ENCODE data around the gene DLGAP1.

The DLGAP1 gene

DNA sequence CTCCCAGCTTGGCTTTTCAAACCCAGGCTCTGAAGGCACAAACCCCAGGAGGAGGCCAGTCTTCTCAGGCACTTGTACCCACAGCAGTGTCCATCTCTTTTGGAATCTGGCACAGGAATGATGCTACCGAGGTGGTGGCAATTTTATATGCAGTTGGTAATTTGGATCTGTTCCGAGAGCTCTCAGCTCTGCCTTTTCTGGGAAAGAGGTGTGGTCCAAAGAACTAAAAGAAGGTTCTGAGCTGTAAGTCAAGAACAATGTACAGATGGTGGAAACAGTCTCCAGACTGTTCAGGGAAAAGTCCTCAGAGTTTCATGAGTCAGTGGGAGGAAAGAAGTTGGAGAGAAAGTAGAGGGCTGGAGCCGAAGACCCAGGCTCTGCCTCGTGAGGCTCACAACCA lies 651.8 kb downstream of the DLGAP1 start:
- no peak for DNase-seq

DNA sequence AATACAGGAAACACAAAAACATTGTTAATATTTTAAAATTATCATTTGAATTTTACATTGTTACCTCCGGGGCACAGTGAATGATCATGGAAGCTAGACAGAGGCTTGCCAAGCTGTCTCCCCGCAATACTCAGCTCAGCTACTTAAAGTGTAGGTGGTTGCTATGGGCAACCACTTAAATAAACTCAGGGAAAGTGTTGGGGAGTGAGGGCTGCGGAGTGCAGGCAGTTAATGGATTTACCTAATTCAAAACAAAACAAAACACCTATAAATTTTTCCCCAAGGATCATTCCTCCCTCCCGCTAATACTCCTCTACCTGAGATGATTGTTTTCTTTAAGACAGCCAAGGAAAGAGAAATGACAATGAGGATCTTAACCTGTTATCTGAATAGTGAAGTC lies 655.6 kb downstream of the DLGAP1 start:
- no peak for DNase-seq

DNA sequence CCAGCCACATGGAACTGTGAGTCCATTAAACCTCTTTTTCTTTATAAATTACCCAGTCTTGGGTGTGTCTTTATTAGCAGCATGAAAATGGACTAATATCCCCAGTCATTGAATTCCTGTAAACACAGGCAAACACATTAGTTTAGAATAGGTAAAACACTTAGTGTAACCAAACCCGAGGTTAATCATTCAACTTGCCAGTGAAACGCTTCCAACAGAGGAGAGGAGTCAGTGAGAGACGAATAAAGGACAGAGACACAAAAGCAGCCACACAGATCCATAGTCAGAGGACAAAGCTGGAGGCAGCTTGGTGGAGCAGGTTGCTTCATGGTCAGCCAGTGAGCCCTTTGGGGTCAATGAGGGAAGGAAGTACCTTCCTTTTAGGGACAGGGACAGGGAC lies 657.1 kb downstream of the DLGAP1 start:
- DNase-seq: no peak

DNA sequence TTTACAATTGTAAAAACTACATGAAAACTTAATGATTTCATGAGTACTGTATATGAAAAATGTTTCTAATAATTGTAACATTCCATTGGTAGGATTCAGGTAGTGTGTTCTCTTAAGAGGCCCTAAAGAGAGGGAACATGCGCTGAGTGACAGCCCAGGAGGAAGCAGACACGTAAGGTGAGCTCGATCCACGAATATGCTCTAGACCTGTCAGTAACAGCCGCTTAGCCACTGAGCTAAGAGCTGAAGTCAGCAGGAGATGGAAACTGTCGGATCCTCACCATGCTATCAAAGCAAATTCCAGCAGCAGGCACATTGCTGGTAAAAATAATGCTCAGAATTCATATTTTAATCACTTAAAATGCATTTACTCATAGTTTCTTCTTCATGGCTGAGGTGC lies 658.7 kb downstream of the DLGAP1 start:
- no peak for DNase-seq

DNA sequence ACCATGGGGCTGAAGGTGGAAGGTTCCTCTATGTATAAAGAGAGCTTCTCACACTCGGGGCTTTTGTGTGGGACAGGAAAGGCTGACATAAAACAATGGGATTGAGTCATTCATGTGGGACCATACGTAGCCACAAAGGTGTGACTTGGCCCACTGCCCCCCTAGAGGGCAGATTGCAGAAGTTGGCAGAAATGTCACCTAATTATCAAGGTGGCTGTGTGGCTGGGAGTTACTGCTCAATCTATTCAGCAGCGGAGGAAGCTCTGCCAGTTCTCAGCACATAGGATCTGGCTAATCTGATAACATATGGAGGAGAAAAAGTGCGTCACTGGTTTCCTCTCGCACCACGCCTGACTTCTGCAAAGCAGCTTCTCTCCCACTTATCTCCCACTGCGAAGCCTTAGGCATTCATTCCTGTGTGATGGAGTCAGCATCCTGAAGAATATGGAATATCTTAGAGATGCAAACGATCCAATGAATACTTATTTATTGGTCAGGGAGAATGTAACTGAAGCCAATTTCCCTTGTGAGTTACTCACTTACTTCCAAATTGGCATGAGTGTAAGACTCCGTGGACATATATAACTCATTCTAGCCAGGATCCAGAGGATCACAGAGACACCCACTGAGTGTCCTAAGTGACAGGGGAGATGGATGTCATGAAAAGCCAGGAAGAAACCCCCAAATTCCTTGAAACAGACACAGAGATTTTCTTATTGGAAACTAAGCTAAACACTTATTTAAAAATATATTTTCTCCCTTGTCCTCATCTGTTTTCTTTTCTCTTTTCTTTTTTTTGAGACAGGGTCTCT lies 660.4 kb downstream of the DLGAP1 start:
- no peak for DNase-seq

DNA sequence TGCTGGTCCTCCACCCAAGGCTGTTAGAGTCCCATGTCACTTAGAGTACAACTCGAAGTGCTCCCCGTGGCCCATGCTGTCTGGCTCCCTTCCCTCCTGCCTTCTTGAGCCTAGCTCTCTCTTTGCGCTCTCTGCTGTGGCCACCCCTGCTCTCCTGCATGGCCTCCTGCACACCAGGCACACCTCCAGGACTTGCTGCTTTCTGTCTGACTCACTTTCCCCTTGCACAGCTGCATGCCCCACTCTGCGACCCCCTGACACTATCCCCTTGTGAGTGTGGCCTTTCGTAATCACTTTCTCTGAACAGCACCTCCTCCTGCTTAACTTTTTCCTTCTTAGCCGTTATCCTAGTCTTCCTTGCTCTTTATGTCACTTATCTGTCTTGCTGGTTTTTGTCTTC lies 661.6 kb downstream of the DLGAP1 start:
- DNase-seq: no peak

DNA sequence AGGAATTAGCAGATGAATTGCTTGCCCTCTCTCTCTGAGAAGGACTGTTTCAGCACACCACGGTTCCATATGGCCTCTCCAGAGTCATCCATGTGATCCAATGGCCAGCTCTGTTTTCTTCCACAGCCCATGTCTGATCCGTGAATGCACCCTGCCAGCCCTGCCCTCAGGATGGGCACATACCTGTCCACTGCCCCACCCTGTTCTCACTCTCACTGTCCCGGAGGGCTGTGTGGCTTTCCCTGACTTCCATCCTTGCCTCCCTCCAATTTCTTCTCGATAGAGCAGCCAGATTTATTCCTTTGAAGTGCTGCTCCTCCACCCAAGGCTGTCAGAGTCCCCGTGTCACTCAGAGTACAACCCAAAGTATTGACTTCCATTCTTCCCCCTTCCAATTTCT lies 662.0 kb downstream of the DLGAP1 start:
- no peak for DNase-seq

DNA sequence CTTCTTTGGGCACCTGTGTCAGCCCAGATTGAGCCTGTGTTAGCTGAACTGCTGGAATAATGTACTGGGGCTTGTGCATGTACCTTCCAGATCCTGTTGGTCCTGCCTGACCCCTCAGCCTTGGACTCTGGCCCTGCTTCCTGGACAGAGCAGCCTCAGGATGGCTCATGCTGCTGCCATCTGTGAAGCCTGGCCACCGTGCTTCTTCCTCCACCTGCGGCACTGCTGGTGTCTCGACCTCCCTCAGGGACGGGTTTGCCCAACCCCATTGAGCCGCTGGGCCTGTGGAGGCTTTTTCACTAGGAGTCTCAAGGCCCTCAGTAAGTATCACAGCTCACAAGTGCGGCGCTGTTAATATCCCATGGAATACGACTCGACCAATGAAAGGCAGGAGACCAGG lies 662.4 kb downstream of the DLGAP1 start:
- DNase-seq: no peak

DNA sequence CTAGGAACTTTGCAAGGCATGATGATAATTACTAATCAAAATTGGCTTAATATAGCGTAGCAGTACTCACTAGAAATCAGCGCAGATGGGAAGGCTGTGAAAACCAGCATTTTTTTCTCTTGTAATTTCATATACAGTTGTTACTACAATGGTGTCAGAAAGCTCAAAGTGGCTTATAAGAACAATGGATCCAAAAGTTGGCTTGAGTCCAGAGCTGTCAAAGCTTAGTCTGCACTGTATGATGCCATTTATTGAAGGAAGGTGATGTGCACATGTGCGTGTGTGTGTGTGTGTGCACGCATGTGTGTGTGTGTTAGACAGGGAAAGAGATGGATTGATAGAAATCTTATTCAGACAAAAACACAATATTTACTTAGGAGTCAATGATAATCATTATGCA lies 663.9 kb downstream of the DLGAP1 start:
- DNase-seq: no peak

DNA sequence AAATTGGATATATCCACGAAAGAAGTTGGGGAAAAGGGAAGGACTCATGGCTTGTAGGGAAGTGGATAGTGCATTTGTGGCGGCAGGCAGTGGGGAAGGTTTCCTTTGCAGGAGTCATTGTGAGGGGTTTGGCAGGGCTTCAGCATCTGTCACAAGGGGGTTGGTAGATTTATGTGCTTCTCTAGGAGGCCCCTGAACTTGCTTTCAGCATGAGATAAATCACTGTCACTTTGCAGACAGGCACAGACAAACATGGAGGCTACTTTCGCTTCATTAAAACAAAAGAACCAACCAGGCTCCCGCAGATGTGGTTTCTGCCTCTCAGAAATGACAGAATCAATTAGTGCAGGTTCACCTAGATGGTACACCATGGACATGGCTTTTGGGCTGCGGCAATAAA lies 664.4 kb downstream of the DLGAP1 start:
- no peak for DNase-seq

DNA sequence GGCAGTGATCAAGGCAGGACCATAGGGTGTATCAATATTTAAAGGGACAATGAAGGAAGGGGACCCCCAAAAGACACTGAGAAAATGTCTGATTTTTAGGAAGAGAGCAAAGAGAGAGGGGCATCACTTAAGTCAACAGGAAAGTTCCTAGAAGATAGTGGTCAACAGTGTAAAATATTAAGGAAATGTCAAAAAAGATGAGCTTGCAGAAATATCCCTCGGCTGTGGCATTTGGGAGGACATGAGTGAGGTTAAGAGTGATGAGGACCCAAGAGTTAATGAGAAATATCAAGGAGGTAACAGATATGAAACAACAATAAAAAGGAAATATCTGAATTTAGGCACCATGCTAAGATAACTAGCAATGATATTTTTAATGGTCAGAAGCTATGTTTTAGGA lies 665.6 kb downstream of the DLGAP1 start:
- no peak for DNase-seq

DNA sequence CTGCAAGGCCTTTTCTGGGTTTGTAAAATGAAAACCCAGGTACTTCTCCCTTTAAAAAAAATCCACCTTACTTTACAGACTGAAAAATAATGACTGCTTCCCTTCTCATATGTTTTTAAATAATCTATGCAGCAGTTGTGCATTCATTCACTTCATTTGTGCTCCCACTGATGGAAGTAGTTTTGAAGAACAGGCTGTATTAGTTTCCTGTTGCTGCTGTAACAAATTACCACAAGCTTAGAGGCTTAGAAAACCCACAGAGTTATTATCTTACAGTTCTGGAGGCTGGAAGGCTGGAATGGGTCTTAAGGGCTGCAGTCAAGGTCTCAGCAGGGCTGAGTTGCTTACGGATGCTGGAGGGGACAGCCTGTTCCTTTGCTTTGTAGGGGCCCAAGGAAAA lies 670.2 kb downstream of the DLGAP1 start:
- DNase-seq: no peak

DNA sequence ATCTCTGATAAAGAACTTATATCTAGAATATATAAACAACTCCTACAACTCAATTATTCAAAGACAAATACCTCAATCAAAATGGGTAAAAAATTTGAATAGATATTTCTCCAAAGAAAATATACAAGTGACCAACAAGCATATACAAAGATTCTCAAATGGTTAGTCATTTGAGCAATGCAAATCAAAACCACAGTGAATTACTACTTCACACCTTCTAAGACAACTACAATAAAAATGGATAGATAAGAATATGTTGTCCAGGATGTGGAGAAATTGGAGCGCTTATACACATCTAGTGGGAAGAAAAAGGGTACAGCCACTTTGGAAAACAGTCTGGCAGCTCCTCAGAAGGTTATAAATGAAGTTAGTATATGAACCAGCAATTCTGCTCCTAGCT lies 672.2 kb downstream of the DLGAP1 start:
- no peak for DNase-seq

DNA sequence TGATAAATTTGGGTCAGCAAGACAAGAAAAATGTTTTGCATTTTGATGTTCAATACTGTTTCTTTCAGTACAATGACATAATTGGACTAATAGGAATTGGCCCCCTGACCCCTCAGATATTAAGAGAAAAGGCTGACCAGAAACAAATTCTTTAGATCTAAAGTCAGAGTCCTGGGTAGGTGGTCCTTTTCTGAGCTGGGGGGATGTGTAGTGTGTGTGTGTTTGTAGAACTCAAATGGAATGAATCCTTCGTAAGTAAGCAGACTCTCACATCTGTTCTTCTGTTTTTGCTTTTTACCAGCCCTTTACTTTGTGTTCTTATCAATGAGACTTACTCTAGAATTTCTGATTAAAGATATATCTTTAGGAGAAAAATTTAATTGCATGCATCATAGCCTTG lies 677.4 kb downstream of the DLGAP1 start:
- DNase-seq: no peak

DNA sequence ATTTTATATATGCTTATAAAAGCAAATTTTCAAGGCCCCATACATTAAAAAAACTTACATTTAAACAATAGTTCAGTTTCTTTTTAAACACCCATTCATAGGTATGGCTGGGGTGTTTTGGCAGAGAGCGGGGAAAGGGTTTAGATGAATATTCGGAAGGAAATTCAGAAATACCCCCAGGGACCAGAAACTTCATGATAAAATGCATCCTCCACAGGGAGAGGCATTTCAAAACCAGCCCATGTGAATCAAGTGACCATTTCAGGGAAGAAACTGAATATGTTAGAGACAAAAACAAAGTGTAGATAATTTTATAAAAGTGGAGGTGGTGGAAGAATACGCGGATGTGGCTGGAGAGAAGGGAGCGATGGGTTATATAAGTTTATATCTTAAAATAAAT lies 678.0 kb downstream of the DLGAP1 start:
- no peak for DNase-seq

DNA sequence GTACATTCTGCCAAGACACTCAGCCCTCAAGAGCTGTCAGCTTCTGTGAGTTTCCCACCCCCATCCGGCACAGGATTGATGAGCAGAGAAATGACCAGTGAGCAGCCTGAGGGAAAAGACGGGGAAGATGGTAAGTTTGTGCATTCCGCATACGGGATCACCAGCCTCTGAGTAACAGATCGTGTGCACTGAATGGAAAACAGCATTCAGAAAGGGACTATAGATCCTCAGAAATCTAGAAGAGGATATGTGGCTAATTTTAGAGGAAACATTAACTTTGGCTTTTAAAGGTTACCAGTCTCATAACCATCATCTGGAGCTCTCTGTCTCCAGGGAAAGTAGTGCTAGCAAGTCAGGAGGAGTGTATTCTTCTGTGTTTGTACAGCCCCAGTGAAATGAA lies 679.1 kb downstream of the DLGAP1 start:
- DNase-seq: no peak

DNA sequence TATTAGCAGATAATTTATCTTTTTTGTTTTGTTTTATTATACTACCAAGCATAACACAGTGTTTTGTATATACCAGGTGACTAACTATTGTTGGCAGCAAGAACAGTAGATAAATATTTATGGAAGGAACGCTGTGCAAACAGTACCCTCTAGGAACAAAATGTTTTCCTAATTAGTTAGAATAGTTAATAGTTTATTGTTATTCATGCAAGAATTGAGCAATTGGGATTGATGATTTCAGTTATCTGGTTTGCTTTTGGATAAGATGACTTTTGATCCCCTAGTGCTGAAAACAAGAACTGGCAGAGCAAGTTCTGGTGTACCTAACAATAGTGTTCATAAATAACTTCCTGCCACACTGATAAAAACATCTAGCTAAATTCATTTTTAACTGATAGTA lies 681.8 kb downstream of the DLGAP1 start:
- DNase-seq: no peak

DNA sequence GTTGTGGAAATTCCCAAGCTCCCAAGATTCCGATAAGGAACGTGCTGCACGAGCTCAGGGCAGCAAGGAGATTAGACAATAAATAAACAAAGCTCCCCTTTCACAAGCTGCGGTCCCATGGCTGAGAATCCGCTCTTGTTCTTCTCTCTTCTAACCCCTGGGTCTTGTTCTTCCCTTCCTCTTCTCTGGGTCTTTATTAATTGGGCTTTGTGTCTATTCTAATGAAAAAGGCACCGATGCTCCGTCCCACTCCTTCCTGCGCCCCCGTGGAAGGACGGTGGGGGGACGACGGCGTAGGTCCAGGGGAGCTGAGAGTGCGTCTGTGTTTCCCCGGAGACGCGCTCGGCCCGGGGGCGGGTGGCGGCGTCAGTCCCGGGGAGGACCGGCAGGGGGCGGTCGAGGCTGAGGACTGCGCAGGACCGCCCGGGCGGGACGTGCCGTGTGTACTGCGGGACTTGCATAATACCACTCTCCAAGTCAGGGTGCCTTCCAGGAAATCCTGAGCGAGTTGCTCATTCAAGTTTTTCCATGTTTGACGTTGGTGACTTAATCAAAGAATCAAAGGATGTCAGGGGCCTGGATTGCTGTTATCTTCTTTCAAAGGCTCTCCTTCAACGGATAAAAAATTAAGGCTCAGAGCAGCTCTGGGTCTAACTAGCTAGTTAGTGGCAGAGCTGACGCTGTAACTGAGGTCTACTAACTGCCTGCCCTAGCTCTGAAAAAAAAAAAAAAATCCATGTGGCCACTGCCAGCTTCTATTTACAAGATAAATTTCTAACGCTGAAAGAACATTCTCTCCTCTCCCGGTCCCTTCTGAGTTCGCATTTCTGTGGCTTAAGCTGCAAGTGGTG lies 683.8 kb downstream of the DLGAP1 start:
- peak; percentile 33 for DNase-seq

DNA sequence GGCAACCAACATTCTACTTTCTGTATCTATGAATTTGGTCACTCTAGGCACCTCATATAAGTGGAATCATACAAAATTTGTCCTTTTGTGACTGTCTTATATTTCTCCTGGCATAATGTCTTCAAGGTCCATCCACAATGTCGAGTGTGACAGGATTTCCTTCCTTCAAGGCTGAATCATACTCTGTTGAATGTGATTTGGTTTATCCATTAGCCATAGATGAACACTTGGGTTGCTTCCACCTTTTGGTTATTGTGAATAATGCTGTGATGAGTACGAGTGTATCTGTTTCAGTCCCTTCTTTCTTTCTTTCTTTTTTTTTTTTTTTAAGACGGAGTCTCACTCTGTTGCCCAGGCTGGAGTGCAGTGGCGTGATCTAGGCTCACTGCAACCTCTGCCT lies 693.8 kb downstream of the DLGAP1 start:
- DNase-seq: no peak

DNA sequence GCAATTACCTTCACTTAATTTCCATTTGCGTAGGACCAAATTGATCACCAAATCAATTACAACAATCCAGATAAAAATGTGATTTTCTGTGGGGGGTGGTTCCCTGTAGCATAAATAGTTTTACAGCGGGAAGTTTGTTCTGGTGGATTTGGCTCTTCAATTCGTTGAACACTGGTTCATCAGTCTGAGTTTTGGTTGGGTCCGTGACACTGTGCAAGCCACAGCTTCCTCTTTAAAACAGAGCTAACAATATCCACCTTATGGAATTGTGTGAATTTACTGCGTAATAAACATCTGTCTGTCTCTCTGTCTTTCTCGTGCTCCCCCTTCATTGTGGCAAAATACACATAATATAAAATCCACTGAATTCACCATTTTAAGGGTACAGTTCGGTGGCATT lies 694.4 kb downstream of the DLGAP1 start:
- no peak for DNase-seq

DNA sequence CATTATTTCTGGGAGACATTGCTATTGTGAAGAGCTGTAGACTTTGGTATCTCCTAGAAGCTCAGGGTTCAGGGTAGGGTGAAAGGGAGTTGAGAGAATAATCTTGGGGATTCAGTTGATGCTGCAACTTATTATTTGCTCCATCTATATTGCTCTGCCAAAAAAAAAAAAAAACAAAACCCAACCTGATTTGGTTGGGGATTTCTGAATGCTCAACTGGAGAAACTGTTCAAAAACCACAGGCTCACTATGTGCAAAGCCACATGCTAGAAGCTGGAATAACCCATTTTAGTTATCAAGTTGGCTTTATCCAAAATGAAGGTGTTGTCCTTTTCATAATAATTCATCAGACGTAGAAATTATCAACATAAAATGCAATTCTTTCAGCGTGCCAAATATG lies 696.0 kb downstream of the DLGAP1 start:
- DNase-seq: no peak

DNA sequence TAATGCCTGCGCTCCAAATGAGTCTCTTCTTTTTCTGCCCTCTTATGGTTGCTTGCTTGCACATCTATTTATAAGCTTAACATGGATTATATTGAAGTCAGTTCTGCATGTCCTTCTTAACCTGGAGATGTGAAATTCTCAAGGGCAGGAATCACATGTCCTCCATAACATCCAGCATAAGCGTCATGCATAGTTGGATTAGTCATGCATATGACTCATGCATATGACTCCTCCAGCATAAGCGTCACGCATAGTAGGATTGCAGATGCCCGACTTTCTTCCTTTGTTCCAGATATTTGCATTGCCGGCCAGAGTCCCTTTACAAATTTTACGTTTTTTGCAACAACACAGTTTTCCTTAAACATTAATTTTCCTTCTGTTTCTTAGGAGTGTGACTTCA lies 696.6 kb downstream of the DLGAP1 start:
- no peak for DNase-seq

DNA sequence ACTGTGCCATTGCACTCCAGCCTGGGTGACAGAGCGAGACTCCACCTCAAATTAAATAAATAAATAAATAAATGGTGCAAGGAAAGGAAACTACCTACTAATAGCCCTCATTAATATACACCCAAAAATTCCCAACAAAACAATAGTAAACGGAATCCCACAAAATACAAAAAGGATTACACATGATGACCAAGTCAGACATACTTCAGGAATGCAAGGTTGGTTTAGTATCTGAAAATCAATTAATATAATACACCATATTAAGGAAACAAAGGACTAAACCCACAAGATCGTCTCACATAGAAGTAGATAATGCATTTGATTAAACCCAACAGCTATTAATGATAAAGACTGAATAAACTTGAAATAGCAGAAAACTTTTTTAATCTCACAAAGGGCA lies 697.7 kb downstream of the DLGAP1 start:
- DNase-seq: no peak

DNA sequence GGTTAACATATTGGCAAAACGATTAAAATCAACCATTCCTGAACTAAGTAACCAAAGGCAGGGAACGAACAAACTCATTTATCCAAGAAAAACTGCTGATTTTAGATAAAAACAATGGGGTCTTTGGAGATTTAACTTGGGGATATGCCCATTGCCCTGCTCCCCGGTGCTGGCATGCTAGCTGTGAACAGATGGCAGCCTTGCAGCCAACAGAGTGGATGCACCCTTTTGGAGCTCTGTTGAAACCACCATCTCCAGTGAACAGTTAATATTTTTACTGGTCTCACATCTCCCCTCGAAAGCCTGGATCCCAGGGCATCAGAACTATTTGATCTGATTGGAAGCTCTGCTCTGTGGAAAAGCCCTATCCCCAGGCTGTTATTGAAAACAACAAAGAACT lies 702.0 kb downstream of the DLGAP1 start:
- no peak for DNase-seq

Data from activated gamma-delta T cell (primary cell).